K562 (cell line): ENCODE results near the gene KAT6B. TPM values are rescaled to one million over a fixed set of nuclear protein-coding genes. Genes with fewer than 3 reads are reported as not detected.
A peak's percentile ranks its signal among the peaks of the same experiment; 100 is the strongest.

ENCODE experiments used
- ATAC-seq: fragments of 200-7000 bp; cut with Tn5 transposase; 3 replicates; pipeline ENCODE4 v1.9.1; 2020; ENCODE audit warnings: moderate library complexity
- BruUV-seq: library from RNA; stranded (reverse); fragments of 400-500 nt; replicated peaks from 2 replicates; lab custom pipeline; 2021; lab: Mats Ljungman, UMichigan
- CTCF ChIA-PET: fragments of 300-600 bp; formaldehyde crosslinking; extraction: SDS; loops from one replicate; lab custom pipeline; 2021; ENCODE audit warnings: low intra/inter-chr PET ratio; lab: Yijun Ruan, JAX
- POLR2A ChIA-PET: fragments of 300-600, 350-650 bp; sonication (Branson Sonifier 250); formaldehyde crosslinking; extraction: SDS; loops from one replicate; lab custom pipeline; 2021; ENCODE audit warnings: antibody characterized with exemption, inconsistent platforms; lab: Yijun Ruan, JAX
- DNase-seq, 4 experiments: peaks; one replicate each; pipeline versions ENCODE4 v3.0.0 to v3.0.0-alpha.2; 2011 to 2018; ENCODE audit warnings: low spot score in 3 of 4, mixed read lengths in 3 of 4; ENCODE audit errors: extremely low read depth in 1 of 4
- FAIRE-seq: peaks from 2 replicates; lab custom pipeline; 2011; peaks lifted over from hg19 to GRCh38; lab: Jason Lieb, UNC
- H2AFZ ChIP-seq: 2 replicates; pipeline ENCODE4 v1.6.0; 2011; ENCODE audit warnings: low read depth, low read length, control low read depth, inconsistent platforms
- H3K27ac ChIP-seq: fragments of 200-600 bp; 3 replicates; pipeline ENCODE4 v1.8.0; 2011; ENCODE audit warnings: low read depth, mild to moderate bottlenecking, control low read depth, inconsistent platforms, low read length, moderate library complexity, mixed read lengths; ENCODE audit errors: extremely low read depth
- H3K27me3 ChIP-seq, 2 experiments: fragments of 300-600 bp in 1 of 2; 2 replicates in 1 of 2; 3 replicates in 1 of 2; pipeline versions ENCODE4 v1.6.0 to v1.8.0; 2011; ENCODE audit warnings: inconsistent platforms in 2 of 2, low read length in 2 of 2, mild to moderate bottlenecking in 1 of 2, mixed read lengths in 1 of 2, moderate library complexity in 1 of 2; ENCODE audit not compliant: control insufficient read depth in 2 of 2, insufficient read depth in 2 of 2
- H3K36me3 ChIP-seq: fragments of 300-600 bp; 3 replicates; pipeline ENCODE4 v1.8.0; 2011; ENCODE audit warnings: mild to moderate bottlenecking, low read length, inconsistent platforms; ENCODE audit not compliant: control insufficient read depth, insufficient read depth
- H3K4me1 ChIP-seq, 2 experiments: fragments of 200-600 bp in 1 of 2; replicated peaks in 1 of 2; 2 replicates in 1 of 2; 3 replicates in 1 of 2; pipeline versions ENCODE4 v1.5.1 to v1.8.0; 2011; ENCODE audit warnings: inconsistent platforms in 2 of 2, low read length in 2 of 2, mild to moderate bottlenecking in 1 of 2, mixed read lengths in 1 of 2, moderate library complexity in 1 of 2; ENCODE audit not compliant: control insufficient read depth in 2 of 2, insufficient read depth in 2 of 2
- H3K4me2 ChIP-seq: 2 replicates; pipeline ENCODE4 v1.6.1; 2011; ENCODE audit warnings: low read length, control low read depth, inconsistent platforms, mixed read lengths; ENCODE audit not compliant: insufficient read depth
- H3K4me3 ChIP-seq: fragments of 200-600 bp; sonication (generic), shearing (Covaris generic); 2 replicates; pipeline ENCODE4 v1.5.1; 2016; ENCODE audit warnings: control low read depth, inconsistent platforms
- H3K79me2 ChIP-seq: fragments of 200-600 bp; 3 replicates; pipeline ENCODE4 v1.8.0; 2011; ENCODE audit warnings: low read length, inconsistent platforms; ENCODE audit not compliant: control insufficient read depth, insufficient read depth
- H3K9ac ChIP-seq, 2 experiments: 2 replicates each; pipeline versions ENCODE4 v1.6.0 to v1.6.1; 2011; ENCODE audit warnings: low read depth in 2 of 2, low read length in 2 of 2, control low read depth in 1 of 2, inconsistent platforms in 1 of 2, mild to moderate bottlenecking in 1 of 2, mixed read lengths in 1 of 2; ENCODE audit not compliant: insufficient read depth in 1 of 2
- H3K9me1 ChIP-seq: one replicate; pipeline ENCODE4 v1.6.0; 2011; ENCODE audit warnings: inconsistent platforms, mild to moderate bottlenecking, low read length, moderate library complexity; ENCODE audit not compliant: control insufficient read depth, insufficient read depth
- H3K9me3 ChIP-seq: replicated peaks from 2 replicates; pipeline ENCODE4 v1.5.1; 2011; ENCODE audit warnings: low read depth, low read length, inconsistent platforms; ENCODE audit not compliant: control insufficient read depth, insufficient read depth
- H4K20me1 ChIP-seq: replicated peaks from 2 replicates; pipeline ENCODE4 v1.6.1; 2011; ENCODE audit warnings: low read length, inconsistent platforms, mixed read lengths; ENCODE audit not compliant: control insufficient read depth, insufficient read depth
- FOXK2 ChIP-seq, 2 experiments: fragments of 450-650 bp; IDR thresholded peaks in 1 of 2; conservative IDR thresholded peaks in 1 of 2; 2 replicates each; pipeline ENCODE4 v1.6.1; 2016; ENCODE audit warnings: low read depth in 2 of 2, mild to moderate bottlenecking in 1 of 2
- FOXM1 ChIP-seq, 2 experiments: fragments of 450-650 bp in 1 of 2; sonication (generic) in 1 of 2; formaldehyde crosslinking in 1 of 2; IDR thresholded peaks; 2 replicates each; pipeline versions ENCODE4 v1.6.1 to v1.9.0; 2017 to 2022; ENCODE audit warnings: low read depth in 2 of 2, mild to moderate bottlenecking in 2 of 2, missing genetic modification reagents in 1 of 2, moderate library complexity in 1 of 2
- KDM5B ChIP-seq: fragments of 200-600 bp; sonication (generic); IDR thresholded peaks from 2 replicates; pipeline ENCODE4 v1.6.1; 2012; ENCODE audit warnings: low read depth, mild to moderate bottlenecking, moderate library complexity, low read length, control low read depth, inconsistent platforms; ENCODE audit not compliant: insufficient replicate concordance
- SNRNP70 ChIP-seq: fragments of 200-400 bp; formaldehyde crosslinking; optimal IDR thresholded peaks from 2 replicates; pipeline ENCODE3; 2017; ENCODE audit warnings: low read depth, low read length
- SP2 ChIP-seq: IDR thresholded peaks from 2 replicates; pipeline ENCODE4 v1.6.1; 2011; ENCODE audit warnings: mild to moderate bottlenecking, low read depth, low read length, moderate library complexity; ENCODE audit not compliant: poor library complexity, severe bottlenecking; ENCODE audit errors: extremely low read depth
- TAF15 ChIP-seq: fragments of 200-400 bp; formaldehyde crosslinking; IDR thresholded peaks from 2 replicates; pipeline ENCODE4 v1.6.1; 2017; ENCODE audit warnings: mild to moderate bottlenecking, low read depth, low read length, moderate library complexity
- TCF7L2 ChIP-seq: fragments of 150-350 bp; IDR thresholded peaks from 2 replicates; pipeline ENCODE4 v1.6.1; 2016; ENCODE audit warnings: low read depth, mild to moderate bottlenecking, low read length, moderate library complexity
- WGBS: fragments of 100-300 bp; shearing (Covaris generic); methylation state at CpG from one replicate; pipeline ENCODE4 v1.1.6; 2016; ENCODE audit warnings: low coverage, mixed read lengths; ENCODE audit not compliant: insufficient coverage; ENCODE audit errors: missing lambda C conversion rate; 5-methylcytosine and 5-hydroxymethylcytosine counted together
- in situ Hi-C: fragments of 300-500 bp; cut with MboI; formaldehyde crosslinking; loops from 4 replicates; pipeline ENCODE4 v1.15.0; 2018; ENCODE audit warnings: inconsistent platforms, mixed read lengths
- intact Hi-C: fragments of 100-400 bp; cut with micrococcal nuclease; formaldehyde crosslinking; loops from 2 replicates; pipeline ENCODE4 v1.14.2; 2022
- polyA plus RNA-seq, 8 experiments: library from polyadenylated mRNA; depleted of rRNA in 4 of 8; stranded (reverse) in 5 of 8; unstranded in 3 of 8; fragments of >200 nt; fragmentation: Nextera tagmentation in 2 of 8; fragmentation: Illumina TruSeq in 1 of 8; extraction: Ambion mirVana in 2 of 8; extraction: Trizol in 1 of 8; gene quantifications; 2 replicates each; pipeline versions ENCODE4 v1.2.1 to v1.2.3, GENCODE V29; 2011 to 2014; ENCODE audit warnings: inconsistent platforms in 1 of 8, missing spikeins in 1 of 8
- total RNA-seq, 7 experiments: library from RNA; depleted of rRNA in 6 of 7; stranded (reverse); fragments of >200 nt in 6 of 7; fragmentation: Illumina TruSeq in 2 of 7; extraction: Trizol in 2 of 7; gene quantifications; 2 replicates each; pipeline versions ENCODE4 v1.2.1 to v1.2.3, GENCODE V29; 2011 to 2021; ENCODE audit warnings: low replicate concordance in 1 of 7
- TF ChIP-seq, protein P1 (sequence below): fragments of 250-450 bp; sonication (Bioruptor Pico); IDR thresholded peaks from 2 replicates; pipeline ENCODE4 v1.5.0; 2021; ENCODE audit warnings: mild to moderate bottlenecking, moderate library complexity
- TF ChIP-seq, protein P2 (sequence below): fragments of 250-450 bp; sonication (Bioruptor Pico); IDR thresholded peaks from 2 replicates; pipeline ENCODE4 v1.5.0; 2020; ENCODE audit warnings: mild to moderate bottlenecking
- TF ChIP-seq, protein P3 (sequence below): sonication (generic); formaldehyde crosslinking; IDR thresholded peaks from 2 replicates; pipeline ENCODE4 v1.8.0; 2022; ENCODE audit warnings: mild to moderate bottlenecking, missing genetic modification reagents

The KAT6B gene
- total and polyA plus RNA-seq, 9 of the 15 experiments (the other 6 are each of a cell fraction or from before 2014, with no cell fraction given), result 1.4 to 9.2 (median 6.8) TPM

DNA sequence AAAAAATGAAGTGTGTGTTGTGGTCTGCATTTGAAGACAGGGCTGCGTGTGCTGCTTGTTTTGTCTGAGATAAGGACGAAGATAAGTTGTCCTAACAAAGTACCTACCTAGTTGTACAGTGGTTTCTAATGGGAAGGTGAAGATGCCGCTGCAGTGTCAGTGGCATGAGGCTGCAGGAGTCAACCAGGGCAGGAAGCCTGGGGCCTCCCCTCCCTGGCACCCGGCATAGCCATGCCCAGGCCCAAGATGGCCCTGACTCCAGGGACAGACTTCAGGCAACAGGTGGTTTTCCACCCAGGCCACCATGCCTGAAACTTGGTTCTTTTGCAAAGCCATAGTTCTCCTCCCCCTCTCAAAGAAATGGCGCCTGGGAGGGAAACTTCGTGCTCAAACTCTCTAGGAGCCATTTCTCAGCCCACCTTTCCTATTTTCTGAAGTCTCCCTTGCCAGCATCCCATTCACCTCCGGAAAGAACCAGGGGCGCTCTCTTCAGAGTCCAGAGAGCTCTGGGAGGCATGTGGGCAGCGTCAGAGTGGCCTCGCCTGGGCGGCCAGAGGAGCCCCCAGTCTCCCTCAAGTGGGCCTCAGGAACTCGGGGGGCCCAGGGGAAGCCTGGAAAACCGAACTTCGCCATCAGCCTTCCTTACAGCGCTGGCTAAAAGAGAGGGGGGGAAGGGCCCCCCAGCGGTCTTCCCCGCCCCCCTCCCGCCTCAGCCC lies 2.1 kb upstream of the KAT6B start (continued):
- TF ChIP-seq, protein P1, sequence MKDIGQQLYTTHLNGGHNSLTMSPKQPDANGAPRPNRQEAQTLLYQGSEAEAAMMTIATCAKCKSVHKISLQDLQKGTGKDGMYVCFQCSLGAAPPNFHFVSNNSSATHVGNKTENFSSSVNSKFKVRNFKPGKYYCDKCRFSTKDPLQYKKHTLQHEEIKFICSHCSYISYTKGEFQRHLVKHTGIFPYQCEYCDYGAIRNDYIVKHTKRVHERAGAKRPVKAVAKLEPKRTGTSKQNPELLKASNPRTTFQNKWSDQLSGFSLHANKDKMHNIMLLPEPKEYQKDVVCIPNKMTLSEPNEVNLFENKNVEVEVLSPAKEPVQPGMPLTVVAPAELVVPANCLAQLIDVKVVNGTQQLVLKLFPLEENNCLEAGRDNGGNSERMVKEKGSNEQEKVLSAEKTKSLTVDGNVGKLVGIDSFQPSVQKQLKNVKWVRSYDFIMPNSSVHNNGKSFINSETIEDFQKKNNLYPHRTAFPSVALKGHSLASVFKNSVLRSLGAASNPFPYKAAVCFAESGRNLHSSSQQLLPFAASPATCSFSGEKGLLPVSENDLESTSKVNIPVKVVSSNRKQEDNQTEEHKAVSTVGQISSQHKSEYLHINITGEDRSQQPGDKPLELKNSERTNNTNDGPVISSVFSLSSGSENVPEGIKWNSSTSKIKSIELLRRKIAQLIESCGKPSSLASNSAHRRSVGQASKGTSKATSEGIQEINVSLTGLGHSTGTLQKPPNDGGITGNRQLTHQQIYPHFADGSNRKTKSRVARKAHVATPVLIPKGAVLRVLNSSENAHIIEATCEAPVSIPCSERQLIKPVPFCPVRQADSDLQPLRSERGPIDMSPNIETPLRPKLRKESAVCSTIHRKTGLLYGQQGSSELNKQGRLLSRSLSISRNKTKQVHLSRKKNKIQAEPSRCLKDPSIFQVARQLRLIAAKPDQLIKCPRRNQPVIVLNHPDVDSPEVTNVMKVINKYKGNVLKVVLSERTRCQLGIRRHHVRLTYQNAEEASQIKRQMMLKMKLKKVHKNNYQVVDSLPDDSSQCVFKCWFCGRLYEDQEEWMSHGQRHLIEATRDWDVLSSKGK (CRISPR knock-in tag), result no peak
- TF ChIP-seq FOXK2 (conservative IDR thresholded peaks at IDR 0.05 in 1 of 2, IDR thresholded peaks at IDR 0.05 in 1 of 2; ENCODE audit: low read depth in 2 of 2), result no peak
- TF ChIP-seq FOXM1 (IDR thresholded peaks at IDR 0.05; ENCODE audit: low read depth), result no peak
- no peak for TF ChIP-seq FOXM1 (CRISPR knock-in tag; IDR thresholded peaks at IDR 0.05; ENCODE audit: low read depth)

DNA sequence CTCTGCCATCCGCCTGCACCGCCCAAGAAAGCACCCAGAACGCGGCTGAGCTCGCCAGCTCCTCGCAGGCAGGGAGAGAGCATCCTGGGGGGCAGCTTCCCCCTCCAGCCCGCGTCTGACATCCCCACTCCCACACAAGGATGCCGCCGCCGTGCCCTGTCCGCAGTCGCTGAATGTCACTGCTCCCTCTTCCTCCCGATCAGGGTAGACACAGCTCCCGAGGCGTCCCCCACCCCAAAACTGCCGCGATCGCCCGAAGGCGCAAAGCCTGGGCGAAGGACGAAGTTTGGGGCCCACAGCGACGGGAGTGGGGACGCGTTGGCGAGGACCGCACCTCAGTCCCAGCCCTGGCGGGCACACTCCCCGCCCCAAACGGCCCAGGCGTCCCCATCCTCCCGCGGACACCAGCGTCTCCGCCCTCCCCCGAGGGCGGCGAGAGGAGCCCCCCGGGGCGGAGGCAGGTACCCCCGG lies 1.5 kb upstream of the KAT6B start:
- peak; percentile 30 to 76 (median 56) for DNase-seq
- 3% methylated on average over 30 of the region's 43 CpGs for WGBS
- no peak for FAIRE-seq
- Histone ChIP-seq H2AFZ (peak overlapping the region; percentile 89), H3K9me1 (no peaks in the 10 kb centered on the region), H3K27me3 (no peaks in the 10 kb centered on the region), H3K9me3 (no peaks in the 10 kb centered on the region), H3K4me1 (peaks cover 33 to 36% of the 10 kb centered on the region in 2 experiments), H3K4me3 (peak overlapping the region; percentile 73), H3K9ac (peak overlapping the region; percentile 48 to 93; a peak in 3 of 4 replicates), H3K27ac (no peak overlapping the region), H3K36me3 (no peaks in the 10 kb centered on the region), H3K4me2 (peak overlapping the region; percentile 88), H4K20me1 (no peaks in the 10 kb centered on the region), H3K79me2 (peaks cover 11% of the 10 kb centered on the region)
- POLR2A ChIA-PET, result interaction anchor here (0.6 to 0.7 kb wide), 2 partner anchors 29 to 1004 kb away, joined by 3 read pairs; no protein-coding TSS in a partner anchor
- no TSS peak for BruUV-seq
- intact Hi-C loops (loop anchor here (5.0 to 10.0 kb wide), 3 partner anchors 190 to 410 kb away; partner anchors contain the start of gene COMTD1), in situ Hi-C loops (no loop called here)
- CTCF ChIA-PET, result no interaction called here
- no peak for ATAC-seq
- TF ChIP-seq SP2 (no peak), KDM5B (peak; percentile 30), SNRNP70 (no peak), TCF7L2 (no peak), TAF15 (no peak)
- TF ChIP-seq, protein P2, sequence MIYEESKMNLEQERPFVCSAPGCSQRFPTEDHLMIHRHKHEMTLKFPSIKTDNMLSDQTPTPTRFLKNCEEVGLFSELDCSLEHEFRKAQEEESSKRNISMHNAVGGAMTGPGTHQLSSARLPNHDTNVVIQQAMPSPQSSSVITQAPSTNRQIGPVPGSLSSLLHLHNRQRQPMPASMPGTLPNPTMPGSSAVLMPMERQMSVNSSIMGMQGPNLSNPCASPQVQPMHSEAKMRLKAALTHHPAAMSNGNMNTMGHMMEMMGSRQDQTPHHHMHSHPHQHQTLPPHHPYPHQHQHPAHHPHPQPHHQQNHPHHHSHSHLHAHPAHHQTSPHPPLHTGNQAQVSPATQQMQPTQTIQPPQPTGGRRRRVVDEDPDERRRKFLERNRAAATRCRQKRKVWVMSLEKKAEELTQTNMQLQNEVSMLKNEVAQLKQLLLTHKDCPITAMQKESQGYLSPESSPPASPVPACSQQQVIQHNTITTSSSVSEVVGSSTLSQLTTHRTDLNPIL (CRISPR knock-in tag), result no peak
- TF ChIP-seq, protein P3, sequence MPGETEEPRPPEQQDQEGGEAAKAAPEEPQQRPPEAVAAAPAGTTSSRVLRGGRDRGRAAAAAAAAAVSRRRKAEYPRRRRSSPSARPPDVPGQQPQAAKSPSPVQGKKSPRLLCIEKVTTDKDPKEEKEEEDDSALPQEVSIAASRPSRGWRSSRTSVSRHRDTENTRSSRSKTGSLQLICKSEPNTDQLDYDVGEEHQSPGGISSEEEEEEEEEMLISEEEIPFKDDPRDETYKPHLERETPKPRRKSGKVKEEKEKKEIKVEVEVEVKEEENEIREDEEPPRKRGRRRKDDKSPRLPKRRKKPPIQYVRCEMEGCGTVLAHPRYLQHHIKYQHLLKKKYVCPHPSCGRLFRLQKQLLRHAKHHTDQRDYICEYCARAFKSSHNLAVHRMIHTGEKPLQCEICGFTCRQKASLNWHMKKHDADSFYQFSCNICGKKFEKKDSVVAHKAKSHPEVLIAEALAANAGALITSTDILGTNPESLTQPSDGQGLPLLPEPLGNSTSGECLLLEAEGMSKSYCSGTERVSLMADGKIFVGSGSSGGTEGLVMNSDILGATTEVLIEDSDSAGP (CRISPR knock-in tag), result no peak
